Ecto neural progenitor cell (in vitro differentiated cells): ENCODE data around the gene SERPINB12.

Source experiments
- DNase-seq: peaks from one replicate; pipeline ENCODE4 v3.0.0-alpha.2; 2018; ENCODE audit warnings: low spot score

Gene SERPINB12

GRCh38 chr18:63603772-63604171 is 61.6 kb downstream of the SERPINB12 start:
- DNase-seq: no peak

- DNase-seq: no peak
Observed at GRCh38 chr18:63604791-63605567, 62.8 kb downstream of the SERPINB12 start.

- DNase-seq: no peak
Observed at GRCh38 chr18:63606526-63606925, 64.4 kb downstream of the SERPINB12 start.

GRCh38 chr18:63613420-63613819 is 71.3 kb downstream of the SERPINB12 start:
- DNase-seq: no peak

GRCh38 chr18:63617049-63617914 is 75.1 kb downstream of the SERPINB12 start:
- no peak for DNase-seq

GRCh38 chr18:63617915-63618234 is 75.7 kb downstream of the SERPINB12 start:
- no peak for DNase-seq
